A673 (cell line): Measurements from ENCODE around the gene NEK8.

Source experiments
- EZH2 ChIP-seq: fragments of 200-600 bp; sonication (generic); IDR thresholded peaks from 2 replicates; pipeline ENCODE4 v1.6.1; 2017; ENCODE audit warnings: borderline replicate concordance, low read depth, mild to moderate bottlenecking, mixed read lengths, antibody characterized with exemption, low read length; ENCODE audit not compliant: poor library complexity, severe bottlenecking
- TF ChIP-seq, protein P1 (sequence below): fragments of 300-800, 200-600 bp; sonication (generic); conservative IDR thresholded peaks from 2 replicates; pipeline ENCODE4 v1.5.1; 2017; ENCODE audit warnings: low read depth, mild to moderate bottlenecking, antibody characterized with exemption, low read length, moderate library complexity, mixed read lengths

GRCh38 chr17:28763804-28764266 is 35.2 kb downstream of the NEK8 start:
- TF ChIP-seq, protein P1, sequence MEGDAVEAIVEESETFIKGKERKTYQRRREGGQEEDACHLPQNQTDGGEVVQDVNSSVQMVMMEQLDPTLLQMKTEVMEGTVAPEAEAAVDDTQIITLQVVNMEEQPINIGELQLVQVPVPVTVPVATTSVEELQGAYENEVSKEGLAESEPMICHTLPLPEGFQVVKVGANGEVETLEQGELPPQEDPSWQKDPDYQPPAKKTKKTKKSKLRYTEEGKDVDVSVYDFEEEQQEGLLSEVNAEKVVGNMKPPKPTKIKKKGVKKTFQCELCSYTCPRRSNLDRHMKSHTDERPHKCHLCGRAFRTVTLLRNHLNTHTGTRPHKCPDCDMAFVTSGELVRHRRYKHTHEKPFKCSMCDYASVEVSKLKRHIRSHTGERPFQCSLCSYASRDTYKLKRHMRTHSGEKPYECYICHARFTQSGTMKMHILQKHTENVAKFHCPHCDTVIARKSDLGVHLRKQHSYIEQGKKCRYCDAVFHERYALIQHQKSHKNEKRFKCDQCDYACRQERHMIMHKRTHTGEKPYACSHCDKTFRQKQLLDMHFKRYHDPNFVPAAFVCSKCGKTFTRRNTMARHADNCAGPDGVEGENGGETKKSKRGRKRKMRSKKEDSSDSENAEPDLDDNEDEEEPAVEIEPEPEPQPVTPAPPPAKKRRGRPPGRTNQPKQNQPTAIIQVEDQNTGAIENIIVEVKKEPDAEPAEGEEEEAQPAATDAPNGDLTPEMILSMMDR, result peak; percentile 96
- TF ChIP-seq EZH2, result no peak
